Ammon's horn (tissue), 1 donor: ENCODE results near the gene SULT4A1.

Source experiments
- DNase-seq: peaks from one replicate; pipeline ENCODE4 v3.0.0-alpha.2; 2016; ENCODE audit warnings: low spot score

Gene SULT4A1

GRCh38 chr22:43802897-43803495 lies 59.3 kb downstream of the SULT4A1 start:
- DNase-seq, result no peak

DNA sequence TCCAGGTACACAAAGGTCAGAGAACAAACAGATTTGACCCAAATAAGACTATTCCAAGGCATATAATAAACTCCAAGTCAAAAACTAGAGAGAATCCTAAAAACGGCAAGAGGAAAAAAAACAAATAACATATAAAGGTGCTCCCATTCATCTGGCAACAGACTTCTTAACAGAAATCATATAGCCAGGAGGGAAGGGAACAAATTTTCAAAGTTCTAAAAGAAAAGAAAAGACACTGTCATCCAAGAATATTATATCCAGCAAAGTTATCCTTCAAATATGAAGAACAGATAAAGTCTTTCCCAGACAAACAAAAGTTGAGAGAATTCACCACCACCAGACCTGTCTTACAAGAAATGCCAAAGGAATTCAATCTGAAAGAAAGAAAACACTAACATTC lies 61.3 kb downstream of the SULT4A1 start:
- DNase-seq, result no peak

GRCh38 chr22:43798492-43798891 lies 63.8 kb downstream of the SULT4A1 start:
- no peak for DNase-seq

GRCh38 chr22:43796567-43796966 lies 65.7 kb downstream of the SULT4A1 start:
- peak; percentile 79 for DNase-seq

DNA sequence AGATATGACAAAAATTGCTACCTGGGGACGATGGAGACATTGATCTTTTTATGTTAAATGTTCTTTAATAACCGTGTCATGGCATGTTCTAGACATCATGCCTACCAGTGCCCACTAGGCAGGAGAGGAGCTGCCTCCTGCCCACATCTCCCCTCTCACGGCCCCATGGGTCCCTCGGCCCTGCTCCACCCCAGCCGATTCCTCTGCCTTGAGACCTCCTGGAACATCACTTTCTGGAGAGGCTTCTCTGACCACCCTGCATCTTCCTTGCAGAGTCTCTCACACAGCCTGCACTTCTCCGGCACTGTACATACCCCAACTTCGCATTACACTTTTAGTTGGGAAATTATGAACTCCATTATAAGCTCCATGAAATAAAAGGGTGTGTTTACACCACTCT lies 67.0 kb downstream of the SULT4A1 start:
- no peak for DNase-seq

DNA sequence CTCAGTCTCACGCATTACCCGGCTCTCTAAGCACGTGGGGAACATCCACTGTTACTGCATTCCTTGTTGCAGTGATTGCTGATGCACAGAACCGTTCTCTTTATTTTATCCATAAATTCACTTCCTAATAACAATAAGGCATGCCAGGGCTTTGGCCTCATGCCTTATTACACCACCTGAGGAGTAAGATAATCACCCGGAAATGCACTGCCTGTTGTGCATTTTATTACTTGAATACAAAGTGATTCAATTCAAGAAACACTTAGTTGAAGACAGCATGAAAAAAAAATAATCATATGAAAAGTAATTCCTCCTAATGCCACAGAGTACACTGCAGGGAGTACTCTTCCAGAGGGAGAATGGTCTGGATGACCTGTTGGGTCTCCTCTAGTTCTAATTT lies 69.4 kb downstream of the SULT4A1 start:
- DNase-seq, result no peak

- DNase-seq, result no peak
These were observed 72.9 kb downstream of the SULT4A1 start for GRCh38 chr22:43789452-43789851.

DNA sequence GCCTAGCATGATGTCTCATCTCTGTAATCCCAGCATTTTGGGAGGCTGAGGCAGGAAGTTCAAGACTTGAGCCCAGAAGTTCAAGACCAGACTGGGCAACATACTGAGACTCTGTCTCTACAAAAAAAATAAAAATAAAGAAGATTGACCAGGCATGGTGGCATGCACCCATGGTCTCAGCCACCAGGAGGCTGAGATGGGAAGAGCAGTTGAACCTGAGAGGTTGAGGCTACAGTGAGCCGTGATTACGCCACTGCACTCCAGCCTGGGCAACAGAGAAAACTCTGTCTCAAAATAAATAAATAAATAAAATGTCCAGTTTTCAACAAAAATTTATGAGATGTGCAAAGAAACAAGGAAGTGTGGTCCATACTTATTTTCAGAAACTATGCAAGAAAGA lies 78.5 kb downstream of the SULT4A1 start:
- DNase-seq, result no peak

DNA sequence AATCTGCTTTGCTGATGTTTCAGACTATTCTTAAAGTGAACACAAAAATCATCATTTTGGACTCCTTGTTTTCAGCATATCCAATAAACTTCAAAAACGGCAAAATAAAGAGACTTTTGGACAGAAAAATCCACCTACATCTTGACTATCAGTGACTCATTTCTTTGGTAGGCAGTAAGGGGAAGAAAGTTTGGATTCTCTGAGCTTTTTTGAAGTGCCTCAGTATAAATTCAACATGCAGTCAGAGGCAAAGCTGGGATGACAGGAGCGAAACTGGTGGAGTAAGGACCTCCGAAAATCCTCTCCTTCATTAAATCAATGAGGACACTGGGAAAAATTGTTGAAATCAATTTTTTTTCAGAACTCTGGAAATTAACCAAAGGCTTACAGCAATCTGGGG lies 79.9 kb downstream of the SULT4A1 start:
- no peak for DNase-seq

- peak; percentile 63 for DNase-seq
These were observed 85.0 kb downstream of the SULT4A1 start for GRCh38 chr22:43777286-43777685.

DNA sequence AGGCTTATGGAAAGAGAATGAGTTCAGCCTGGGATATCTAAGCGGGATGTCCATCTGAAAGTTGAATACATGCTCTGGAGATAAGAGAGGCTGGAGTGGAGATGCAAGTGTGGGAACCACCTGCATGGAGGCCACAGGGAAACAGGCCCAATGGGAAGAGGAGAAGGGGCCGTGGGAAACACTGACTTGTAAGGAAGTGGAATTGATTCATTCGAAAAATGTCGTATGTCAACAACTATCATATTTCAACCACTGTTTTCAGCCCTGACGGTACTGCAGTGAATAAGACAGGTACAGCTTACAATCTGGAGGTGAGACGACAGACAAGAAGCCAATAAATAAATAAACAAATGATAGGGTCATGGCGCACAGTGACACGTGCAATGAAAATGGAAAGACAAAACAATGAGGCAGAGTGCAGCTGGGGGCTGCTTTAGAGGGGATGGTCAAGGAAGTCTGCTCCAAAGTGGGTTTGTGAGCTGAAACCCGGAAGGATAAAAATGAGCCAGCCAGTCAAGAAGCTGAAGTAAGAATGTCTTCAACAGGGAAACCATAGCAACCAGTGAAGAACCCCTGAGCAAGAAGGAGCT lies 86.1 kb downstream of the SULT4A1 start:
- no peak for DNase-seq
